ENCODE measurements around the gene LDB3.
A peak's percentile ranks its signal among the peaks of the same experiment; 100 is the strongest.
"Not testable (repeated sequence)": the region's sequence is repeated elsewhere in the genome, so short reads cannot be mapped to it uniquely, and the experiment has no call there.

The LDB3 gene

GRCh38 chr10:86734207-86734988, 66.1 kb downstream of the LDB3 start:
- DNase-seq, result no peak

GRCh38 chr10:86735278-86735677, 67.0 kb downstream of the LDB3 start:
- not testable (repeated sequence) for DNase-seq

- DNase-seq, result no peak
Observed at GRCh38 chr10:86742230-86742629, 73.9 kb downstream of the LDB3 start.

DNA sequence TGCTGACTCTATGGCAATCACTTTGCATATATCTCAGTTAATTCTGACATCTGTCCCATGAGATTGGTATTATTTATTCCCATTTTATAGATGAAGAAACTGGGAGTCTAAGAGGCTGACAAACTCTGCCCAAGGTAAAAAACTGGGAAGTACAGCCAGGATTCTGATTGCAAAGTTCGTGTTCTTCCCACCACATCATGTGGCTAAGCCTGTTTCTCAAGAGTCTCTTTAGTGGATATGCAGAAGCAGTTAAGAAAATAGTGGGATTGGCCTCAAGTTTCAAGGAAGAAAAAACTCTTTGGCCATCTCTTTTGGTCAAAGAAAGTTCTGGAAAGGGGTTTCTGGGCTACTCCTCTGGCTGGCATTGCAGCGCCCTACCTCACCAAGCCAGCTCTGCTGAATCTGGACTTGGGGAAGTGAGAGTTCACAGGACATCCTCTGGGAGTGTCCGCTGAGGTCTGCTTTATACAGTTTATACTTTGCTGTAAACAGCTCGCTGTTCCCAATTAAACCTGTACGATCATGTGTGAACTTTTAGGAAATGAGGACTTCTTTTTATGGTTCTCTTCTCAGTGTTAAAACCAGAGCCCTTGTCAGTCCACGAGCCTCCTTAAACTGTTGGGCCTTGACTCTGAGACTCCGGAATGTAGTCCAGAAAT, 75.9 kb downstream of the LDB3 start:
- DNase-seq, result no peak

DNA sequence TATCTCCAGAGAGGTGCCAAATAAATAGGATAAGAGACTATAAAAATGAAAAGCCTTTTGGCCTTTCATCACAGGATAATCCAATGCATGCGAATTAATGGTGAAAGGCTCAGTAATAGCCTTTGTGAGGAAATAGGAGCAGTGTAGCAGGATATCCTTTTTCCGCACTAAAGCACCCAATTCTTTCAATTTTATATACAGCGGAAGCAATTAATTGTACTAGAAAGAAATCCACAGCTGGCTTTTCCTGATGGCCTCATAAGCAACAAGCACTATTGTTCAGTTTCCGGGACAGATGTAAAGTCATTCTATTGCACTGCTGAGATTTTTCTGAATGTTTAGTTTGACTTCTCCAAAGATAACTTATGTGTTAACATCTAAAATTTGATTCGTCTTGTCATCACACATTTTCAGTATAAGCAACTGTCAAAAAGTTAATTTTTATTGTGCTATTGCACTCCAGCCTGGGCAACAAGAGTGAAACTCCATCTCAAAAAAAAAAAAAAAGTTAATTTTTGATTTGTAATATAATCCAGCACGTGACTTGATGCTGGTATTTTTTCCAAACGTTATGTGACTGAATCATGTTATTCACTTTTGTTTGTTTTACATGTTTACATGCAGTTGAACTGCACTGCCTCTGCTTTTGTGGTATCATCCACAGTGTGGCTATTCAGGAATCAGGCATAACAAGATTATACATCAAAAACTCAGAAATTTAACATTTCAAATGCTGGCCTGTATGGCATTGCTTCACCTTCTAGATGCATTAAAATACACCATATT, 79.7 kb downstream of the LDB3 start:
- DNase-seq, result peak; percentile 11

GRCh38 chr10:86749854-86750253, 81.5 kb downstream of the LDB3 start:
- DNase-seq, result no peak

GRCh38 chr10:86751477-86751876, 83.2 kb downstream of the LDB3 start:
- no peak for DNase-seq

GRCh38 chr10:86752311-86752710, 84.0 kb downstream of the LDB3 start:
- no peak for DNase-seq

GRCh38 chr10:86753051-86753450, 84.7 kb downstream of the LDB3 start:
- no peak for DNase-seq

GRCh38 chr10:86753638-86754434, 85.5 kb downstream of the LDB3 start:
- DNase-seq, result no peak

DNA sequence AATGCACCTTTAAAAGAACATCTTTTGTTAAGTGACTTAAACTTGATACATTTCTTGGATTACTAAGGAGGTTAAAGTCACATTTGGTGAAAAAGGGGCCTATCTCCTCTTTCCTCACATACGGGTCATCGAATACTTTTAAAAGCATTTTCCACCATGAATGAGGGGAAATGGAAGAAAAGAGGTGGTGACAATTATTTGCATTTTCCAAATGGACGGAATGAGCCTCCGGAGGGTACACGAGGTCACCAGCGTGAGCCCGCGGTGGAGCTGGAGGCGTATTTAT, 87.1 kb downstream of the LDB3 start:
- DNase-seq, result no peak

- no peak for DNase-seq
Observed at GRCh38 chr10:86755740-86756510, 87.6 kb downstream of the LDB3 start.

- no peak for DNase-seq
Observed at GRCh38 chr10:86756511-86757112, 88.3 kb downstream of the LDB3 start, which contains the start of gene BMPR1A. Gene BMPR1A, plus strand, starts transcription at chr10:86756619. Its CDS starts 119,400 bp downstream, at chr10:86876019.

- no peak for DNase-seq
Observed at GRCh38 chr10:86757113-86757972, 89.0 kb downstream of the LDB3 start.

- no peak for DNase-seq
Observed at GRCh38 chr10:86758189-86759072, 90.1 kb downstream of the LDB3 start.

GRCh38 chr10:86759073-86759672, 90.9 kb downstream of the LDB3 start:
- no peak for DNase-seq

DNA sequence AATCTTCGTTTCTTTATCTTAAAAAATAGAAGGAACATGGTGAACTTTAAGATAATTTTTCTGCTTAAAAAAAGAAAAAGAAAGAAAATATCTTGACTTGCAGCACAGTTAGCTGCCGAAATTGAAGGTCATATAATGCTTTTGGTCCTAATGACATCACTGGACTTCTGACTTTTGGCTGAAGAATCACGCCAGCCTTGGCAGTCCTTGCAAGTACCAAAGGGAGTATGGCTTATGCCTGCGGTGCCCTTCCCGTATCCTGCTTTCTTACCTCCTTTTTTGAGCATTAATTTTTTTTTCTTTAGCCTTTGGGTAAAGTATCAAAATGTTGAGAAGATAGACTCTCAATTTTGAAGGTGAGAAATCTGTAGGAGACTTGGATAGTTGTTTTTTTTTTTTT, 95.1 kb downstream of the LDB3 start:
- DNase-seq, result no peak

- no peak for DNase-seq
Observed at GRCh38 chr10:86765548-86765947, 97.2 kb downstream of the LDB3 start.

DNA sequence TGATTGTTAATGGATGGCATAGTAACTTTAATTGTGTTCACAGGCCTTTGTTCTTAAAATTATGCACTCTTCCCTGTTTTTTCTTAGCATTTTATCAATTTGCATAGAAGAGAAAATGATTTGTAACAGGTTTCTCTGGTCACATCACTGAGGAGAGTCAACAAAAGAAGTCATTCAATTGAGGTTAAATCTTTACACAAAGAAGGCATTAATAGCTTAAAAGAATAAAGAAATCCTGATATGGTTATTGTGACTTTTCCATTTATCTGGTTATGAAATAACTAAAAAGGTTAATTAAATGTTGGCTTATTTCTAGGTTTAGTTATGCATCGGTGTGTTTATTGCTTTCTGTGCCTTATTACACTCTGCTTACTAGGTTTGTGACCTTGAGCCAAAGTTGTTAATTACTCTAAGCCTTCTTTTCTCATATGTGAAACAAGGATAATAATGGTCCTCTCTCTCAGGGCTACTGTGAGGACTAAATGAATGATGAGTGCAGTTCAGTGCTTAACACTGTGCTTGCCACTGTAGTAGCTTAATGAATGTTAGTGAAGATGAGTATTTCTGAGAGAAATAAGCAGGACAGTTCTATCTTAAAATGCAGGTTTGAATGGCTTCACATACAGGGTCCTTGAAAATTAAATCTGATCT, 100.2 kb downstream of the LDB3 start:
- DNase-seq, result no peak
